Measurements from ENCODE around the gene B3GNT2. TPM values are rescaled to one million over a fixed set of nuclear protein-coding genes. Genes with fewer than 3 reads are reported as not detected.

The B3GNT2 gene
- total RNA-seq, 2 experiments from 2014 or later: 41.2 to 44.3 TPM

DNA sequence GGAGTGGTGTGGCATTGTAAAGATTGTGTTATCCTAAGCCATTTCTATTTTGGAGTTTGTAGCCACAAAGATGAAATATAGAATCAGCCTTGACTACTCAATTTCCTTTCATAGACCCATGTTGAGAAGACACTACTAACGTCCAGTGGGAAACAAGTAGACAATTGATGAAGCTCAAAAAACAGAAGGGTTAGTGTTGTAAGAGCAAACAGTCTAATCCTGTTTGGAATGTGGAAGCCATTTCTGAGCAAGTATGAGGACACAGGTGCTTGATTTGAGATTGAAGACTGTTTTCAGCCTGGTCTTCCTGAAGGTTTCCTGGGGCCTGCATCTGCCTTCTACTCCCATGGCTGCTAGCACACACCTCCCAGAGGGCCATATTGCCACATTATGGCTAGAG, 29.1 kb downstream of the B3GNT2 start:
- ChIA-PET POLR2A (no interaction called here), CTCF (no interaction called here)
- H3K27ac Mint-ChIP-seq: no peak overlapping the region
- H3K4me3 Mint-ChIP-seq: no peak overlapping the region
- ATAC-seq: no peak
- peaks cover 62% of the 10 kb centered on the region for H3K4me1 Mint-ChIP-seq (ENCODE audit: low read depth)
- no peaks in the 10 kb centered on the region for H3K27me3 Mint-ChIP-seq (ENCODE audit: low read depth)
- H3K9me3 Mint-ChIP-seq (ENCODE audit: insufficient read depth): no peaks in the 10 kb centered on the region
- peaks cover 73% of the 10 kb centered on the region for H3K36me3 Mint-ChIP-seq (ENCODE audit: low read depth)
- DNase-seq: no peak

DNA sequence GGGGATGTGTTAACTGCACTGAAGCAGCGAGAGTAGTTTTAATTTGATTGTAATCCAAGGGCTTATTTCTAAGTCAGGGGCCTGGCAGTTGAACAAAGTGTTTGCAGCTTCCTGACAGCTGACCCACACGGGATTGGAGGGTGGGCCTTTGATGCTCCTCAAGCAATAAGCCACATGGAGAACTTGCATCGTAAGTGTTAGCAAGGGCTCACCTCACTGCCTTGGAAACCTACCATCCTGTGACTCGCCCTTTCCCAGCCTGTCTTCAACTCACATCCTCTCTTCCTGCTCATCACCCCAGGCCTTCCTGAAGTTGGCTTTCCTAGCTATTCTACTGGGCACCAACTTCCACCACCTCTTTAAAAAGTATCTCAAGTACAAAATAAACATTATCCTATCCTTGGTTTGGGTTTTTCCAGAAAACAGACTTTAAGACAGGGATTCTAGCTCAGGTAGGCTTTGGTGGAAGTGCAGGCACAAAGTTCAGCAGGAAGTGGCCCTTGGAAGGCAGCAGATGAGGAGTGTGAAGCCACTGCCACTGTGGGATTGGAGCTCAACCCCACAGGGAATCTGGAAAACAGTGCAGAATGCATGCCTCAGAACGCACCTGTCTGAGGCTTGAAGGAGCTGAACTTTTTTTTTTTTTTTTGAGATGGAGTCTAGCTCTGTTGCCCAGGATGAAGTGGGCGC, 31.6 kb downstream of the B3GNT2 start:
- peaks cover 44% of the 10 kb centered on the region for H3K4me1 Mint-ChIP-seq (ENCODE audit: low read depth)
- H3K9me3 Mint-ChIP-seq (ENCODE audit: insufficient read depth): no peaks in the 10 kb centered on the region
- DNase-seq (no peak), ATAC-seq (no peak)
- peaks cover 57% of the 10 kb centered on the region for H3K36me3 Mint-ChIP-seq (ENCODE audit: low read depth)
- peak overlapping the region; percentile 44 for H3K27ac Mint-ChIP-seq
- H3K27me3 Mint-ChIP-seq (ENCODE audit: low read depth): no peaks in the 10 kb centered on the region
- H3K4me3 Mint-ChIP-seq: no peak overlapping the region
- POLR2A ChIA-PET: interaction anchor here (0.6 kb wide), 1 partner anchor 329 kb away, joined by 4 read pairs; no protein-coding TSS in a partner anchor
- CTCF ChIA-PET: interaction anchor here (0.9 to 1.0 kb wide), 2 partner anchors 10 to 27 kb away, joined by 4 read pairs; no protein-coding TSS in a partner anchor

DNA sequence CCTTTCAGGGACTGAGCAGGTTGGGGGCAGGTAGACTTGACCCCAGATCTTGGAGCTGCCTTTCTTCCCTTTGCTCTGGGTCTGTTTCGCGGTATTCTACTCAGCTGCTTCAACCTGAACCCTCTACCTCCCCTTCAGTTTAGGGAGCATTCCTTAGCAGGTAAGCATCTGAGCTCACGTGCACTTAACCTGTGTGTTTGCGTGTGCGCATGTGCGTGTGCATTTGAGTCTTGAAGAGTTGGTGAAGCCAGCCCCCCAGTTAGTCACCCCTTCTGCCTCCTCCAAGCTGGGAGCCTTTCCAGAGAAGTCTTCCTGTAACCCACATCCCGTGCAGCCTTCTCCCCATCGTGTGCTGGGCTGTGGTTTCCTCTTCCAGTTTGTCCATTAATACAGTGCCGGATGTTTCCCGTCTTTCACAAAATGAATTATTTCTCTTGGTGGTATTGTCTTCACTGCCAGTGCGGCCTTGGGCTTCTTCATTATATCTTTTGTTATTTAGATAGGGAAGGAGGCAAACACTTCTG, 33.2 kb downstream of the B3GNT2 start:
- CTCF ChIA-PET: no interaction called here
- POLR2A ChIA-PET: interaction anchor here (0.5 kb wide), 1 partner anchor 296 kb away, joined by 3 read pairs; no protein-coding TSS in a partner anchor
- ATAC-seq: no peak
- Mint-ChIP-seq H3K36me3 (ENCODE audit: low read depth) (peaks cover 41% of the 10 kb centered on the region), H3K4me3 (no peak overlapping the region), H3K4me1 (ENCODE audit: low read depth) (peaks cover 29% of the 10 kb centered on the region), H3K27ac (peak overlapping the region; percentile 15), H3K9me3 (ENCODE audit: insufficient read depth) (no peaks in the 10 kb centered on the region), H3K27me3 (ENCODE audit: low read depth) (no peaks in the 10 kb centered on the region)
- DNase-seq: no peak

DNA sequence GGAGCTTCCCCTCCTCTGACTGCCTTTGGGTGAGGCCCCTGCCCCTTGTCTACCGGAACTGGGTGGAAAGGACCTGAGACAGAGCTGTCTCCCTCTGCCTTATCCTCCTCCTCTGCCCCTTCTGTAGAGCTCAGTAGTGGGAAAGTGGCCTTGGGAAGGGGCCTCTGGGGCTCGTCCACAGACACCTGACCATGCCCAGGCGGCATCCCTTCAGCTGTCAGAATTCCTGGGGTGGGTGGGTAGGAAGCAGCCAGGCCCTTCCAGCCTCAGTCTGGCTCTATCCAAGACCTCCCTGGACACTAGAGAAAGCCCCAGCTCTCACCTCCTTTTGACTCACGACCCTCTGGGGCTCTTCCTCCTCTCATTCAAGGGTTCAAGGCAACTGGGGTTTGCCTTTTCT, 35.6 kb downstream of the B3GNT2 start:
- Mint-ChIP-seq H3K27me3 (ENCODE audit: low read depth) (no peaks in the 10 kb centered on the region), H3K27ac (no peak overlapping the region), H3K36me3 (ENCODE audit: low read depth) (peaks cover 22% of the 10 kb centered on the region), H3K4me1 (ENCODE audit: low read depth) (peaks cover 22% of the 10 kb centered on the region), H3K4me3 (no peak overlapping the region), H3K9me3 (ENCODE audit: insufficient read depth) (no peaks in the 10 kb centered on the region)
- ChIA-PET POLR2A (interaction anchor here (1.4 kb wide), 1 partner anchor 34 kb away, joined by 3 read pairs; no protein-coding TSS in a partner anchor), CTCF (interaction anchor here (0.8 kb wide), 1 partner anchor 238 kb away, joined by 3 read pairs; no protein-coding TSS in a partner anchor)
- no peak for ATAC-seq
- no peak for DNase-seq

DNA sequence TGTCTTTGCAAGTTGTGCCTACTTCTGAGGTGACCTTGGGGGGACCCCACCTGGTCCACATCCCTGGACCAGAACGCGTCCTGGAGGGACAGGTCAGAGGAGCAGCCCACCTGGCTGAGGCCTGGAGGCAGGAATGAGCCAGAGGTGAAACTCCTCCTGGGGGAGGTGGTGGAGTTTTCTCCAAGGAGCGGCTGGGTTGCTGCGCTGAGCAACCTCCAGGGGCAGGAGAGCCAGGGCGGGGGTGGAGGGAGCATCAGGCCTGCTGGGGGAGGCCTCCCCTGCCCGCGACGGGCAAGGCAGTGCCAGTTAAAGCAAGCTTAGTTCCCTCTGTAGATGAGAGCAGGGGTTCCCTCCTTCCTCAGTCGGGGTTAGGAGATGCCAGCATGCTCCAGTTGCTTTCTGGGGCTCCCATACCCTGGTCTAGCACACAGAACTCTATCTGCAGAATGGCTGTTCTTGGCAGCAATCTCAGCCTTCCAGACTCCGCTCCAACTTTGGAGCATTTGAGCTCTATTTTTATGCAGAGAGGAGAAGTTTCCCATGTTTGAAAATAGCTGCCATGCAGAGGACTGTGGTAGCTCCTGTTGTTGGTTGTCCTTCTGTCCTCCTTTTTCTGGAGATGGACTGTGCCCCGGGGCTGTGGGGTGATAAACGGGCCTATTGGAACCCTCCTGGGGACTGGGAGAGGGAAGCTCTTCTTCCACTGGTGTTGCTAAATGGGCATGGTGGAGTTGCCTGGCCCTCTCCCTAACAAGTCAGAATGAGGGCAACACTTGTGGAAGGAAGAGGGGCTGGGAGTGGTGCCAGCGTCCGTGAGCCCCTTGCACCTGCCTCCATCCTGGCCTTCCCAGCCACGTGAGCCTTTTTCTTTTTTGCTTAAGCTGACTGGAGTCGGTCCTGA, 39.1 kb downstream of the B3GNT2 start:
- H3K36me3 Mint-ChIP-seq (ENCODE audit: low read depth): peaks cover 6% of the 10 kb centered on the region
- CTCF ChIA-PET: interaction anchor here (1.3 kb wide), 1 partner anchor 23 kb away, joined by 3 read pairs; no protein-coding TSS in a partner anchor
- DNase-seq: no peak
- peaks cover 8% of the 10 kb centered on the region for H3K4me1 Mint-ChIP-seq (ENCODE audit: low read depth)
- H3K27me3 Mint-ChIP-seq (ENCODE audit: low read depth): no peaks in the 10 kb centered on the region
- H3K27ac Mint-ChIP-seq: no peak overlapping the region
- ATAC-seq: no peak
- H3K4me3 Mint-ChIP-seq: no peak overlapping the region
- POLR2A ChIA-PET: no interaction called here
- no peaks in the 10 kb centered on the region for H3K9me3 Mint-ChIP-seq (ENCODE audit: insufficient read depth)

DNA sequence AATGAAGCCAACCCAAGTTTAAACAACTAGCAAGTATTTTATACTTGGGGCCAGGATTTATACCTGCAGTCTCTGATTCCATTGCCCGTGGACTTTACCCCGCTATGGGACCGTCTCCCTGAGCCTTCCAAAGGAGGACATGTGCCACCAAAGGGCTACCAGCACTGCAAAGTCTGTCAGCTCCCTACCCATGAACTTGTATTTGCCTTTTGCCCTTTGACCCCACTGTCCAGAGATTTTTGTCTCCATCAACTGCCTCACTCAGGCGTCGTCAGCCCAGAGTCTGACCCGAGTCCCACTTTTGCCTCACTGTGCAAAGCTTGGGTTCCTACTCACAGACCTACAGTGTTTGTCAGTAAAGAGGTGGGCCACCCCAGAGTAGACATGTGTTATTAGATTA, 40.6 kb downstream of the B3GNT2 start:
- H3K9me3 Mint-ChIP-seq (ENCODE audit: insufficient read depth): no peaks in the 10 kb centered on the region
- no peaks in the 10 kb centered on the region for H3K36me3 Mint-ChIP-seq (ENCODE audit: low read depth)
- no peaks in the 10 kb centered on the region for H3K27me3 Mint-ChIP-seq (ENCODE audit: low read depth)
- ChIA-PET POLR2A (interaction anchor here (0.7 kb wide), 1 partner anchor 327 kb away, joined by 3 read pairs; no protein-coding TSS in a partner anchor), CTCF (no interaction called here)
- no peaks in the 10 kb centered on the region for H3K4me1 Mint-ChIP-seq (ENCODE audit: low read depth)
- no peak overlapping the region for H3K4me3 Mint-ChIP-seq
- no peak for ATAC-seq
- DNase-seq: no peak
- H3K27ac Mint-ChIP-seq: no peak overlapping the region

DNA sequence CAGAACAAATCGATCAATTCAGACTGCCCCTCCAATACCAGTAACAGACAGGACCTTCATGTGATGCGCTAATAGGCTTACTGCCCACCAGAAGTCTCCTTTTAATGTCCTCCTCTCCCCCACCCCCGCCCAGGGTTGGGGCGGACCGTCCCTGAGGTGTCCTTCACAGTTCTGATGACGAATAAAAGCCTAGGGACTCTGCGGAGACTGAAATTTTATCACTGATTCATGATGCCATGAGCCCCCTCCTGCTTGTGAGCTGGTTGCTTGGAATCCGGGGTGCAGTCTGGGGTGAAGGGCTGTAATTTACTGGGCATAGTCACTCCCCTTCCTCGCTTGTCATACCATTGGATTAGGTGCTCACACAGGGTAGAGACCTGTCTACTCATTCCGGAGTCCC, 42.3 kb downstream of the B3GNT2 start:
- DNase-seq: no peak
- Mint-ChIP-seq H3K27me3 (ENCODE audit: low read depth) (no peaks in the 10 kb centered on the region), H3K27ac (no peak overlapping the region), H3K4me1 (ENCODE audit: low read depth) (peaks cover 1% of the 10 kb centered on the region), H3K36me3 (ENCODE audit: low read depth) (no peaks in the 10 kb centered on the region), H3K4me3 (no peak overlapping the region), H3K9me3 (ENCODE audit: insufficient read depth) (no peaks in the 10 kb centered on the region)
- no peak for ATAC-seq
- CTCF ChIA-PET: no interaction called here
- POLR2A ChIA-PET: no interaction called here

DNA sequence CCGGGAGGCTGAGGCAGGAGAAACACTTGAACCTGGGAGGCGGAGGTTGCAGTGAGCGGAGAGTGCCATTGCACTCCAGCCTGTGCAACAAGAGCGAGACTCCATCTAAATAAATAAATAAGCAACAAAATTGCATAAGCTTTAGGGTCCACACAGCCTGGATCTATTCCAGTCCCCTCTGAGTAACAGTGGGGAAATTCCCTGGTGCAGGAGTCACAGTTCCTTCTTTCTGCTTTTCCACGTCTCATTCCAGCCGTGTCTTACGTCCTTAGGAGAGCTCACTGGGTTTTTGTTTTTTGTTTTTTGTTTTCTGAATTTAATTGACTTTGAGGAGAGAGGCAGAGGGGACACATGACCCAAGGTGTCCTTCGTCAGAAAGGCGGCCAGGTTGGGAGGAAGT, 44.6 kb downstream of the B3GNT2 start:
- CTCF ChIA-PET: no interaction called here
- Mint-ChIP-seq H3K4me1 (ENCODE audit: low read depth) (peaks cover 1% of the 10 kb centered on the region), H3K9me3 (ENCODE audit: insufficient read depth) (no peaks in the 10 kb centered on the region), H3K36me3 (ENCODE audit: low read depth) (no peaks in the 10 kb centered on the region), H3K27me3 (ENCODE audit: low read depth) (no peaks in the 10 kb centered on the region), H3K4me3 (no peak overlapping the region), H3K27ac (no peak overlapping the region)
- DNase-seq (no peak), ATAC-seq (no peak)
- POLR2A ChIA-PET: no interaction called here

DNA sequence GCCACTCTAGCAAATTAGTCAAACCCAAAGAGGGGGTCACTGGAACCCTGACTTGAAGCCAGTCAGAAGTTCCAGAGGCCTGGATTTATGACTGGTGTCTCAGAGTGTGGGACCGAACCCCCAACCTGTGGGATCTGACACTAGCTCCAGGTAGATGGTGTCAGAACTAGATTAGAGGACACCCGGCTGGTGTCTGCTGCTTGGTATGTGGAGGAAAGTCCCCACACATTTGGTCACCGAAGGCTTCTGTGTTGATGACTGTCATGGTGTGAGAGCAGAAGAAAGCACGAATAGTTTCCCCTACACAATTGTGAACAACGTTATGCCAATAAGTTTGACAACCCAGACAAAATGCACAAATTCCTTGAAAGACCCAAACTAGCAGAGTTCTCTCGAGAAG, 48.1 kb downstream of the B3GNT2 start:
- no peaks in the 10 kb centered on the region for H3K36me3 Mint-ChIP-seq (ENCODE audit: low read depth)
- H3K9me3 Mint-ChIP-seq (ENCODE audit: insufficient read depth): no peaks in the 10 kb centered on the region
- CTCF ChIA-PET: no interaction called here

DNA sequence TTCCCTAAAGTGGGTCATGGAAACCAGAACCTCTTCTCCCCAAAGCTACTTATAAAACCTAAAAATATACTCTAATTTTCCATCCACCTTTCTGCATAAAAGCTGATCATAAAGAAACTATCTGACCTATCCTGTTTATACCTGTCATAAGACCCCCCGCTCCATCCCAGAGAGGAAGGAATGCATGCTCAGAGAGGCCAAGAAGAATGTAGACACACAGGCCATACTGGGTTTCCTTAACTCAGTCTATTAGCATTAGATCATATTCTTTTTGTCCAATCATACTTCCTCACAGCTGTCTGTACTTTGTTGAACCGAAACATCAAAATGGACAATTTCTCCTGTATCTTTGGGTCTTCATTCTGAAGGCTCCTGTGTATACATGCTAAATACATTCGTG, 52.3 kb downstream of the B3GNT2 start:
- no peak overlapping the region for H3K27ac Mint-ChIP-seq
- H3K36me3 Mint-ChIP-seq (ENCODE audit: low read depth): no peaks in the 10 kb centered on the region
- ATAC-seq (no peak), DNase-seq (no peak)
- ChIA-PET POLR2A (no interaction called here), CTCF (no interaction called here)
- H3K4me3 Mint-ChIP-seq: no peak overlapping the region
- no peaks in the 10 kb centered on the region for H3K9me3 Mint-ChIP-seq (ENCODE audit: insufficient read depth)
- no peaks in the 10 kb centered on the region for H3K4me1 Mint-ChIP-seq (ENCODE audit: low read depth)
- H3K27me3 Mint-ChIP-seq (ENCODE audit: low read depth): no peaks in the 10 kb centered on the region

More for the DNA sequence above, 48.1 kb downstream of the B3GNT2 start:
- Mint-ChIP-seq H3K27ac (no peak overlapping the region), H3K4me1 (ENCODE audit: low read depth) (peaks cover 1% of the 10 kb centered on the region), H3K4me3 (no peak overlapping the region), H3K27me3 (ENCODE audit: low read depth) (no peaks in the 10 kb centered on the region)
- POLR2A ChIA-PET: no interaction called here
- ATAC-seq (no peak), DNase-seq (no peak)

DNA sequence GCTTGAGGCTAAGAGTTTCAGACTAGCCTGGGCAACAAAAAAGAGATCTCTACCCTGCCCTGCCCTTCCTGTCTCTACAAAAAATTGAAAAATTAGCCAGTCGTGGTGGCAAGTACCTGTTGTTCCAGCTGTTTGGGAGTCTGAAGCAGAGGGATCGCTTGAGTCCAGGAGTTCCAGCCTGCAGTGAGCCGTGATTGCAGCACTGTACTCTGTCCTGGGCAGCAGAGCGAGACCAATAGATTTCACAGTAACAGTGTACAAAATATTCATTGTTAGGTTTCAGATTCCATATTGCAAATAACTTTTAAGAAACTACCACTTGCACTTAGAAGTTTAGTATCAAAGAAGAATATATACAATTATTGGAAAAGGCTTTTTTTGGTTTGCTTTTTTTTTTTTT, 54.3 kb downstream of the B3GNT2 start:
- DNase-seq (no peak), ATAC-seq (no peak)
- no peaks in the 10 kb centered on the region for H3K27me3 Mint-ChIP-seq (ENCODE audit: low read depth)
- peaks cover 4% of the 10 kb centered on the region for H3K9me3 Mint-ChIP-seq (ENCODE audit: insufficient read depth)
- CTCF ChIA-PET: no interaction called here
- H3K36me3 Mint-ChIP-seq (ENCODE audit: low read depth): peaks cover 2% of the 10 kb centered on the region
- no peak overlapping the region for H3K27ac Mint-ChIP-seq
- POLR2A ChIA-PET: no interaction called here
- H3K4me1 Mint-ChIP-seq (ENCODE audit: low read depth): no peaks in the 10 kb centered on the region
- H3K4me3 Mint-ChIP-seq: no peak overlapping the region

Data from activated CD8-positive, alpha-beta T cell treated with anti-CD3 and anti-CD28 coated beads, Interleukin-2, amount 10 ng/mL, durations not matched to agents 7 days and 5 days (primary cell).